ENCODE measurements around the gene DRICH1. TPM values are rescaled to one million over a fixed set of nuclear protein-coding genes. Genes with fewer than 3 reads are reported as not detected.

Gene DRICH1
- total RNA-seq, 2 experiments from 2014 or later = 0.36 to 0.62 TPM

Other genes starting within 250 kb of the DRICH1 start
- gene IGLL1, start 52.0 kb downstream of the DRICH1 start, total RNA-seq = not detected
- 1 to 10 TPM; 7.7 to 9.1 TPM for gene RGL4, start 58.7 kb upstream of the DRICH1 start, total RNA-seq
- gene ZNF70, start 118.8 kb upstream of the DRICH1 start, total RNA-seq = 1 to 10 TPM; 1.2 to 1.3 TPM
- not detected for gene VPREB3, start 122.1 kb upstream of the DRICH1 start, total RNA-seq
- under 1 TPM; 0.31 to 0.90 TPM for gene C22orf15, start 130.7 kb upstream of the DRICH1 start, total RNA-seq
- gene CHCHD10, start 135.7 kb upstream of the DRICH1 start, total RNA-seq = 100 to 1,000 TPM; 144 to 157 TPM
- 1 to 10 TPM in 1 of 2 experiments, under 1 TPM in 1; 0.70 to 1.0 TPM for gene MMP11, start 140.5 kb upstream of the DRICH1 start, total RNA-seq
- 10 to 100 TPM; 71.3 to 72.5 TPM for gene SMARCB1, start 154.6 kb upstream of the DRICH1 start, total RNA-seq
- 1 to 10 TPM; 8.1 to 9.7 TPM for gene DERL3, start 206.7 kb upstream of the DRICH1 start, total RNA-seq
- gene SLC2A11, start 225.6 kb upstream of the DRICH1 start, total RNA-seq = 1 to 10 TPM; 6.8 to 8.9 TPM

Data from activated CD4-positive, alpha-beta memory T cell treated with anti-CD3 and anti-CD28 coated beads for 36 hours (primary cell).